ENCODE data around the gene DQX1. TPM values are rescaled to one million over a fixed set of nuclear protein-coding genes. Genes with fewer than 3 reads are reported as not detected.

The DQX1 gene
- total RNA-seq, 2 donors from 2014 or later = 2.0 TPM; not detected in 1

GRCh38 chr2:74530239-74531187 lies 4.5 kb upstream of the DQX1 start:
- Histone ChIP-seq H3K4me1 (peaks cover 27% of the 10 kb centered on the region), H3K27me3 (no peaks in the 10 kb centered on the region), H3K9me3 (no peaks in the 10 kb centered on the region), H3K27ac (peak overlapping the region; percentile 8 to 90 (median 68)), H3K4me3 (peak overlapping the region; percentile 37 to 70), H3K36me3 (replicated peaks in 1 of 2; ENCODE audit: insufficient read depth in 1 of 2, low read depth in 2 of 2) (peaks cover 0 to 4% of the 10 kb centered on the region in 2 donors)
- ATAC-seq = peak; percentile 13
- TF ChIP-seq CTCF (IDR thresholded peaks at IDR 0.05) (no peak), POLR2A (IDR thresholded peaks at IDR 0.05) (no peak)
- peak; percentile 34 to 42 (median 36) for DNase-seq
- WGBS, 2 donors = 4 to 7% methylated on average over 19 to 54 of the region's 54 CpGs
- intact Hi-C loops (cut with DNase I) = no loop called here

- TF ChIP-seq POLR2A (IDR thresholded peaks at IDR 0.05) (peak; percentile 42 to 92 (median 90)), CTCF (IDR thresholded peaks at IDR 0.05) (peak in 2 of 7 experiments; percentile 8 to 24)
- ATAC-seq = peak; percentile 97
- 0 to 5% methylated on average over 12 to 86 of the region's 87 CpGs for WGBS, 2 donors
- Histone ChIP-seq H3K9me3 (no peaks in the 10 kb centered on the region), H3K4me3 (peak within 1 kb of the TSS; percentile 70 to 82), H3K27ac (peak within 1 kb of the TSS; percentile 50 to 90 (median 80)), H3K36me3 (replicated peaks in 1 of 2; ENCODE audit: insufficient read depth in 1 of 2, low read depth in 2 of 2) (peaks cover 0 to 4% of the 10 kb centered on the region in 2 donors), H3K4me1 (peaks cover 27% of the 10 kb centered on the region), H3K27me3 (no peaks in the 10 kb centered on the region)
- peak; percentile 98 to 99 (median 98) for DNase-seq
- intact Hi-C loops (cut with DNase I) = loop anchor here (5.0 kb wide), 1 partner anchor 37 kb away; no protein-coding TSS in a partner anchor
These were observed 3.6 kb upstream of the DQX1 start, which contains the start of the genes AUP1 and HTRA2 for GRCh38 chr2:74529357-74530238. TSS of gene AUP1 (minus strand) at chr2:74529706. CDS start at chr2:74529629, 77 bp downstream. TSS of gene HTRA2 (plus strand) at chr2:74529933. CDS start at chr2:74530007, 74 bp downstream.

- ATAC-seq (no peak), DNase-seq (no peak)
- TF ChIP-seq CTCF (IDR thresholded peaks at IDR 0.05) (no peak), POLR2A (IDR thresholded peaks at IDR 0.05) (no peak)
- H3K4me3 ChIP-seq = peak overlapping the region; percentile 70 to 82
- 11 to 15% methylated on average over 23 to 29 of the region's 29 CpGs for WGBS, 2 donors
- no peaks in the 10 kb centered on the region for H3K9me3 ChIP-seq
- intact Hi-C loops (cut with DNase I) = loop anchor here (5.0 kb wide), 1 partner anchor 36 kb away; no protein-coding TSS in a partner anchor
- no peaks in the 10 kb centered on the region for H3K27me3 ChIP-seq
- peak overlapping the region; percentile 50 to 90 (median 80) for H3K27ac ChIP-seq
- H3K4me1 ChIP-seq = peaks cover 27% of the 10 kb centered on the region
- peaks cover 0 to 4% of the 10 kb centered on the region in 2 donors for H3K36me3 ChIP-seq (replicated peaks in 1 of 2; ENCODE audit: insufficient read depth in 1 of 2, low read depth in 2 of 2)
These were observed 2.7 kb upstream of the DQX1 start for GRCh38 chr2:74528600-74529356.

- no peaks in the 10 kb centered on the region for H3K27me3 ChIP-seq
- H3K4me1 ChIP-seq = peaks cover 27% of the 10 kb centered on the region
- peaks cover 0 to 4% of the 10 kb centered on the region in 2 donors for H3K36me3 ChIP-seq (replicated peaks in 1 of 2; ENCODE audit: insufficient read depth in 1 of 2, low read depth in 2 of 2)
- no peaks in the 10 kb centered on the region for H3K9me3 ChIP-seq
- no peak overlapping the region for H3K27ac ChIP-seq
- ATAC-seq (no peak), DNase-seq (no peak)
- H3K4me3 ChIP-seq = no peak overlapping the region
- WGBS, 2 donors = 90 to 91% methylated on average over 9 of the region's 9 CpGs
- intact Hi-C loops (cut with DNase I) = loop anchor here (5.0 kb wide), 1 partner anchor 35 kb away; no protein-coding TSS in a partner anchor
- TF ChIP-seq POLR2A (IDR thresholded peaks at IDR 0.05) = no peak
- TF ChIP-seq CTCF (IDR thresholded peaks at IDR 0.05) = no peak
These were observed 1.7 kb upstream of the DQX1 start for GRCh38 chr2:74527741-74528140.
